Measurements from ENCODE around the gene DCBLD1. TPM values are rescaled to one million over a fixed set of nuclear protein-coding genes. Genes with fewer than 3 reads are reported as not detected.

Gene DCBLD1
- total and polyA plus RNA-seq, 7 donors = 2.0 to 9.0 (median 4.0) TPM

- H3K36me3 ChIP-seq (ENCODE audit: insufficient read depth in 1 of 2, low read depth in 1 of 2) = peaks cover 0 to 3% of the 10 kb centered on the region in 2 donors
- WGBS, 3 donors = 90 to 94% (median 92%) methylated on average over 2 of the region's 2 CpGs
- no peaks in the 10 kb centered on the region for H3K9me3 ChIP-seq
- no peak overlapping the region for H3K4me3 ChIP-seq
- H3K4me1 ChIP-seq = peaks cover 7% of the 10 kb centered on the region
- DNase-seq (no peak), ATAC-seq (no peak)
- intact Hi-C loops (cut with DNase I) = no loop called here
- H3K27ac ChIP-seq = no peak overlapping the region
- TF ChIP-seq CTCF (IDR thresholded peaks at IDR 0.05) = no peak
- no peaks in the 10 kb centered on the region for H3K27me3 ChIP-seq (ENCODE audit: insufficient read depth in 3 of 3, low read length in 2 of 3)
These were observed 70.1 kb downstream of the DCBLD1 start for GRCh38 chr6:117552618-117553017.

- ATAC-seq = no peak
- WGBS, 3 donors = 67 to 73% (median 70%) methylated on average over 3 of the region's 3 CpGs
These were observed 70.7 kb downstream of the DCBLD1 start for GRCh38 chr6:117553142-117553541.

GRCh38 chr6:117555262-117555849 is 72.9 kb downstream of the DCBLD1 start:
- H3K4me3 ChIP-seq = no peak overlapping the region
- DNase-seq (no peak), ATAC-seq (peak in 1 of 4 donors; percentile 47)
- H3K27me3 ChIP-seq (ENCODE audit: insufficient read depth in 3 of 3, low read length in 2 of 3) = no peaks in the 10 kb centered on the region
- no peak for TF ChIP-seq CTCF (IDR thresholded peaks at IDR 0.05)
- H3K27ac ChIP-seq = no peak overlapping the region
- intact Hi-C loops (cut with DNase I) = loop anchor here (2.0 to 5.0 kb wide), 5 partner anchors 47 to 209 kb away; partner anchors contain the start of genes DCBLD1 (in 1 of the 2) and GOPC (in 1 of the 2)
- peaks cover 2 to 3% of the 10 kb centered on the region in 2 donors for H3K36me3 ChIP-seq (ENCODE audit: insufficient read depth in 1 of 2, low read depth in 1 of 2)
- peaks cover 7% of the 10 kb centered on the region for H3K4me1 ChIP-seq
- no peaks in the 10 kb centered on the region for H3K9me3 ChIP-seq
- 33 to 41% (median 39%) methylated on average over 3 of the region's 3 CpGs for WGBS, 3 donors

More at GRCh38 chr6:117553142-117553541, 70.7 kb downstream of the DCBLD1 start:
- H3K9me3 ChIP-seq = no peaks in the 10 kb centered on the region
- peaks cover 7% of the 10 kb centered on the region for H3K4me1 ChIP-seq
- H3K27ac ChIP-seq = no peak overlapping the region
- peaks cover 0 to 3% of the 10 kb centered on the region in 2 donors for H3K36me3 ChIP-seq (ENCODE audit: insufficient read depth in 1 of 2, low read depth in 1 of 2)
- intact Hi-C loops (cut with DNase I) = no loop called here
- TF ChIP-seq CTCF (IDR thresholded peaks at IDR 0.05) = no peak
- H3K4me3 ChIP-seq = no peak overlapping the region
- DNase-seq = no peak
- H3K27me3 ChIP-seq (ENCODE audit: insufficient read depth in 3 of 3, low read length in 2 of 3) = no peaks in the 10 kb centered on the region

- H3K27me3 ChIP-seq (ENCODE audit: insufficient read depth in 3 of 3, low read length in 2 of 3) = no peaks in the 10 kb centered on the region
- ATAC-seq = peak in 1 of 4 donors; percentile 73
- DNase-seq = no peak
- WGBS, 3 donors = 17 to 23% (median 20%) methylated on average over 5 of the region's 5 CpGs
- H3K36me3 ChIP-seq (ENCODE audit: insufficient read depth in 1 of 2, low read depth in 1 of 2) = peaks cover 3 to 6% of the 10 kb centered on the region in 2 donors
- H3K4me3 ChIP-seq = no peak overlapping the region
- TF ChIP-seq CTCF (IDR thresholded peaks at IDR 0.05) = peak; percentile 90
- no peaks in the 10 kb centered on the region for H3K9me3 ChIP-seq
- intact Hi-C loops (cut with DNase I) = loop anchor here (1.0 to 5.0 kb wide), 6 partner anchors 46 to 209 kb away; partner anchors contain the start of genes DCBLD1 (in 1 of the 2) and GOPC (in 1 of the 2)
- peaks cover 7% of the 10 kb centered on the region for H3K4me1 ChIP-seq
- no peak overlapping the region for H3K27ac ChIP-seq
These were observed 73.5 kb downstream of the DCBLD1 start for GRCh38 chr6:117555882-117556498.

Measured in psoas muscle (tissue), 8 donors.